ENCODE results near the gene HPS5.
A peak's percentile ranks its signal among the peaks of the same experiment; 100 is the strongest.
"Not testable (repeated sequence)": the region's sequence is repeated elsewhere in the genome, so short reads cannot be mapped to it uniquely, and the experiment has no call there.

HPS5 gene

DNA sequence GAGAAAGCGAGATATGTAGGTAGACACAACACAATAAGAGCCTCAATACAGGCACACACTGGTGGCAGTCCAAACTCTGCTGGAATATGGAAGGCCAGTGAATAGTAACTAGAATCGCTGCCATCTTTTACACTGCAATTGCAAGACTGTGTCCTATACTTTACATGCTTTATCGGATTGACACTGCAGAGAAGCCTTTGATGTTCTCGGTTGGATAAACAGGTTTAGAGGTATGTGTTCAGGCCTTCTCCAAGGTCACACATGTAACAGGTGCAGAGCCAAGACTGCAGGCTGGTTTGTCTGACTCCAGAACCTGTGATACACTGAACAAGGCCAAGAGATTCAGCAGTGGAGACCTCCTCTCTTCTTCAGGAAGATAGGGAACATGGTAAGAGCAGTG, 50.7 kb downstream of the HPS5 start:
- no peak for ATAC-seq

DNA sequence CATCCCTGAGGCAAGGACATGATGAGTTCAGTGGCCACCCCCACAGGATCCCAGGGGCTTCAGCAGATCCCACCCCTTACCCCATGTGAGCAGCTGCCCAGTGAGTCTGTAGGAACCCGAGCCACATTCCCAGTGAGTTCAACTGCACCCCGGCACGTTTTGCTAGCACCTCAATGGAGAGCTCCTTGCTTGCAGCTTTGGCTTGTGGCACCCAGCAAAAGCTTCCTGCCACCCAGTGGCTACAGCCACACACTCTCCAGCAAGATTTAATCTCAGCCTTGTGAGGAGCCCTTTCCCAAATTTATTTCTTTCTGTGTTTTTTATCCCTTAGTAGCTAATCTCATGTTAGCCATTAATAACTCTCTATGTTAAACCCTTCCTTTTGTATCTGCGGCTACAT, 51.8 kb downstream of the HPS5 start:
- ATAC-seq, result no peak

DNA sequence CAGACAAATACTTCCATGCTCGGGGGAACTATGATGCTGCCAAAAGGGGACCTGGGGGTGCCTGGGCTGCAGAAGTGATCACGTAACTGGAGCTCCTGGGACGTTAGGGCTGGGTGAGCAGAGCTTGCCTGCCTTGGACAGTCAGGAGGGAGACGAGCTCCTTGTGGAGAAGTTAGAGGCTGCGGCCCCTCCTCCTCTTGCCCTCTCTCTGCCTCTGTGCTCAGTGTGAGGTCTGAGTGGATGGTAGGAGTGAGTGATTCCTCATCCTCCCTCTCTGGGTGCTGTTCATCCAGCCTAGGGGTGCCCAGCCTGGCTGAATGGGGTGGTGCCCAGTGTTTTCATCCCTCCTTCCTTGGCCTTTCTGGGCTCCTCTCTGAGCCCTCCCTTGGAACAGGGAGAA, 52.7 kb downstream of the HPS5 start:
- ATAC-seq, result not testable (repeated sequence)

DNA sequence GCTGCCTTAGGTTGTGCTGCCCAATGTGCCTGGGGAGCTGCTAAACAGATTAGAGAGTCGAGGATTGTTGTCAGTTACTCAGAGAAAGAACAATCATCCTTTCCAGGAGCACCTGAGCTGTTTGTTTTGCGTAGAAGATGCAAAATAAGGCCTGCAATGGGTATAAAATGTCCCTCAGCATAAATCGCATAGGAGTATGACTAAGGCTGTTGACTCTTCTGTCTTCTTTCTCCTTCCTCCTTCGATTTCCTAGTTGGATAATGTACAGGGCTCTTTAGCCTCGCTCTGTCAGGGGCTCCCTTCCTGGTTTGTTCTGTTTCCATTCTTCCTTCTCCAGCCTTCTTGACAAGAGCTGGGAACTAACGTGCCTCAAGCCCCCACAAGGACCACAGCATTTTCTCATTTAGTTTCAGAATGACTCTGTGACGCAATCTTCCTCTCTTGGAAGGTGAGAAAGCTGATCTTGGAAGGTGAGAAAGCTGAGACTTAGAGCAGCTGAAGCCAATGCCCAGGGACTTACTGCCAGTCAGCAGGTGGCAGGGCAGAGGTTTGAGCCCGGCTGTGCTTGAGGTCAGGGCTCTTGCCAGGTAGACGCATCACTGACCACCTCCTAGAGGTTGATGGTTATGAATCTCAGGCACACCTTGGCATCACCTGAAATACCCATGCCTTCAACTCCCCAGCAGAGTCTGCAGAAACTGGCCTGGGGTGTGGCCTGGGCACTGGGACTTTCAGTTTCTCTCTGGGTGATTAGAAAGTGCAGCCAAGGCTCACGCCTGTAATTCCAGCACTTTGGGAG, 54.4 kb downstream of the HPS5 start:
- peak; percentile 30 to 72 for ATAC-seq

DNA sequence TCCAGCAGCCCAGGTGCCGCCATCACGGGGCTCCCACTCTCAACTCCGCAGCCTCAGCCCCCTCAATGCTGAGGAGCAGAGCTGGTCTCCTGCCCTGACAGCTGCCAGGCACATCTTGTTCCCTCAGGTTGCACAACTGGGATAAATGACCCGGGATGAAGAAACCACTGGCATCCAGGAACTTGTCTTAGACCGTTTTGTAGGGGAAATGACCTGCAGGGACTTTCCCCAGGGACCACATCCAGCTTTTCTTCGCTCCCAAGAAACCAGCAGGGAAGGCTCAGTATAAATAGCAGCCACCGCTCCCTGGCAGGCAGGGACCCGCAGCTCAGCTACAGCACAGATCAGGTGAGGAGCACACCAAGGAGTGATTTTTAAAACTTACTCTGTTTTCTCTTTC, 56.0 kb downstream of the HPS5 start, which contains the start of gene SAA1:
Gene SAA1, plus strand, starts transcription at position 316 of the 400 bp plus-strand sequence. CDS start 624 bp downstream, outside the sequence.
- no peak for ATAC-seq

DNA sequence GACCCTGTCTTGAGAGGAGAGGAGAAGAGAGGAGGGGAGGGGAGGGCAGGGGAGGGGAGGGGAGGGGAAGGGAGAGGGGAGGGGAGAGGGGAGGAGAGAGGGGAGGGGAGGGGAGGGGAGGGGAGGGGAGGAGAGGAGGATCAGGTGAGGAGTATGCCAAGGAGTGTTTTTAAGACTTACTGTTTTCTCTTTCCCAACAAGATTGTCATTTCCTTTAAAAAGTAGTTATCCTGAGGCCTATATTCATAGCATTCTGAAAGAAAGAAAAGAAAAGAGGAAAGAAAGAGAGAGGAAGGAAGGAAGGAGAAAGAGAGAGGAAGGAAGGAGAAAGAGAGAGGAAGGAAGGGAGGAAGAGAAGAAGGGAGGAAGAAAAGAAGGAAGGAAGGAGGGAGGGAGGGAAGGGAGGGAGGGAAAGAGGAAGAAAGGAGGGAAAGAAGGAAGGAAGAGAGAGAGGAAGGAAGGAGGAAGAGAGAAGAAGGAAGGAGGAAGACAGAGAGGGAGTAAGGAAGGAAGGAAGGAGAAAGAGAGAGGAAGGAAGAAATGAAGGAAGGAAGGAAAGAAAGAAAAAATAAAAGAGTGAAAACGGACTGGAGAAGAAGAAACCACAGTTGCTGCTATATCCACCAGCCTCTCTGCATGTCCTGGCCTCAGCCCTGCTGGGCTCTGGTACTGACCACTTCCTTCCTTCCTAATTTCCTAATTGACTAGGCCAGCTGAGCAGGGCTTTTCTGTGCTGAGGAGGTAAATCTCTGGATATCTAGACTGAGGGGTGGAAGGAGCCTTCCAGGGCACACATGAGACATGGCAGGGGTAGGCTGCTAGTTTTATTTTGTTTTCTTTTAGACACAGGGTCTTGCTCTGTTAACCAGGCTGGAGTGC, 57.0 kb downstream of the HPS5 start:
- ATAC-seq, result no peak

DNA sequence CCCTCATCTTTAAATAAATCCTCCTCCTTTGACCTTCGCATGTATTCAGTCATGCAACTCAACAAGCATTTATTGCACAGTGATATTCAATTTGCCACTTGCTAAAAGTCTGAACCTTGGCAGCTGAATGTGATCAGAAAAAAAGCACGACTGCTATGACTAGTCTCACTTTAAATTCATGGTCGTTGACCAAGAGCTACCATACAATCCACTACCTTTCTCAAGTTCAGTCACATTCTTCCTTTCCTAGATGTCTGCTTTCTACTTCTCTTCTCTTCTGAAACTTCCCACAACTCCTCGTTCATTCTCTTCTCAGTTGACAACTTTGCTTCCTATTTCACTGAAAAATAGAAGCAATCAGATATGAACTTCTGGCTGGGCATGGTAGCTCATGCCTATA, 57.9 kb downstream of the HPS5 start:
- no peak for ATAC-seq

DNA sequence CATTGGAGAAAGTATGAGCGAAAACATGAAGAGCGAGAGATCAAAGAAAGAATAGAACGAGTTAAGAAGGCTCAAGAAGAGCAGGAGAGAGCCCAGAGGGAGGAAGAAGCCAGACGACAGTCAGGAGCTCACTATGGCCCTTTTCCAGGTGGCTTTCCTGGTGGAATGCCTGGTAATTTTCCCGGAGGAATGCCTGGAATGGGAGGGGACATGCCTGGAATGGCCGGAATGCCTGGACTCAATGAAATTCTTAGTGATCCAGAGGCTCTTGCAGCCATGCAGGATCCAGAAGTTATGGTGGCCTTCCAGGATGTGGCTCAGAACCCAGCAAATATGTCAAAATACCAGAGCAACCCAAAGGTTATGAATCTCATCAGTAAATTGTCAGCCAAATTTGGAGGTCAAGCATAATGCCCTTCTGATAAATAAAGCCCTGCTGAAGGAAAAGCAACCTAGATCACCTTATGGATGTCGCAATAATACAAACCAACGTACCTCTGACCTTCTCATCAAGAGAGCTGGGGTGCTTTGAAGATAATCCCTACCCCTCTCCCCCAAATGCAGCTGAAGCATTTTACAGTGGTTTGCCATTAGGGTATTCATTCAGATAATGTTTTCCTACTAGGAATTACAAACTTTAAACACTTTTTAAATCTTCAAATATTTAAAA, 59.1 kb downstream of the HPS5 start:
- ATAC-seq, result not testable (repeated sequence)

DNA sequence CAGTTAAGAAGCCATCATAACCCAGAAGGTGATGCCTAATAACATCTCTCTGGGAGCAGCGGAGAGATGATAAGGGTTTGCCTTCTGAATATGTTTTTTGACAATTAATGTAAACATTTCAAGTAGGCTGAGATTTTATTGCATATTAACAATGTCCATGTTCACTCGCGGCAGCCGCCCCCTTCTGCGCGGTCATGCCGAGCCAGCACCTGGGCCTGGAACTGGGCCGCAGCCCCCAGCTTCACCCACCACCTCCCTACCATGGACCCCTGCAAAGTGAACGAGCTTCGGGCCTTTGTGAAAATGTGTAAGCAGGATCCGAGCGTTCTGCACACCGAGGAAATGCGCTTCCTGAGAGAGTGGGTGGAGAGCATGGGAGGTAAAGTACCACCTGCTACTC, 60.2 kb downstream of the HPS5 start:
- no peak for ATAC-seq

DNA sequence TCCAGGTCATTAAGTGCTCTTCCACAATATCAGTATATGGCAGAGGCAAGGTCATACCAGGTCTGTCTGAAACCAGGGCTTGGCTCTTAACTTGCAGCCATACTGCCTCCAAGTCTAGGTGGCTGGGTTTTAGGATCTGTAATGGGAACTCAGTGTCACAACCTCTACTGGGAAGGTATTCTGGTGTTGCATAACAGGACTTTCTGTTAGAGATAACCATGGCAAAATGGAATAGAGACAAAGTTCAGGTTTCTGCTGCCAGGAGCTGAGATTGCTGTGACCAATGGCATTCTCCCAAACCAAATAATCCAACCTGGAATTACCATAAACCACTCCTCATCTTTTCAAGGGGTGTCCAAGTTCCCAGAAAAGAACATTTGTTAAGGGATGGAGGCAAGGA, 62.7 kb downstream of the HPS5 start:
- ATAC-seq, result no peak

DNA sequence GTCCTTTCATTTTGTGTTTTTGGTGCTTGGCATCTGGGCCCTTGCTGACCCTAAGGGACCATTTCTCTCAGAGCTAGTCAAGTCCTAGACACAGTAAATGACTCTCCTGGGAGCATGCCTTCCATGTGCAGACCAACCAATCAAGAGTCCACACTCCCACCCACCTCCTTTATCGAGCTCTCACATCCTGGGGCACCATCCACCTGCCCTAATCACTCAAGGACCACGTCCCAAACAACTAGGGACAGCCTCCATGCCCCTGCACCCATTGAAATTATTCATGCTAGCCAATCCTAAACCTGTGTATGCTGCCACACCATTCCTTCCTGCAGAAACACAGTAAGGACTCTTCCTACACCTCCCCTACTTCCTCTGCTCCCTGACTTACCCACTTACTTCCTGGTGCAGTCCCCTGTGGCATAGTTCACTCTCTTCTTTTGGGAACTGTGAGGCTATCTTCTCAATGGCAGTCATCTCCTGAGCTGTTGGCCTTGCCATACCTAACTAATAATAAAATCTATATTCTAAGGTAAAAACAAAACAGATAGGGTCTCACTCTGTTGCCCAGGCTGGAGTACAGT, 67.1 kb downstream of the HPS5 start:
- no peak for ATAC-seq

DNA sequence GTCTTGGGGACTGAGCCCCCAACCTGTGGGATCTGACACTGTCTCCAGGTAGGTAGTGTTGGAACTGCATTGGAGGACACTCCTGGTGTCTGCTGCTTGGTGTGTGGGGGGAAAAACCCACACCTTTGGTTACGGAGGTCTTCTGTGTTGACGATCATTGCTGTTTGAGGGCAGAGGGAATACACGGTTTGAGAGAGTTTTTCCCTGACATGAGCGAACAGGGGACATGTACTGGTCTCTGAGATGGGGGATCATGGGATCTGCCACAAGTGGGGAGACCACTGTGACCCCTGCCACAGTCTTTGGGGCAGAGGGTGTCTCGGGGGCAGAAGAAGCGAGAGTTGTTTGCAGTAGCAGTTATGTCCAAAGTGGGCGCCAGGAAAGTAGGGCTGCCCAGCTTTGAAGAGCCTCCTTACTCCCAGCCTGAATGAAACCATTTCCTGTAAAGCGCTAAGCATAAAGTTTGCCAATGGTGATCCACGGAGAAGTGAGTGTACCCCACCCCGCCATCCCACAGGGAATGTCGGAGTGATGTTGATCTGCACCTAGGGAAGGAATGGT, 68.1 kb downstream of the HPS5 start:
- no peak for ATAC-seq

DNA sequence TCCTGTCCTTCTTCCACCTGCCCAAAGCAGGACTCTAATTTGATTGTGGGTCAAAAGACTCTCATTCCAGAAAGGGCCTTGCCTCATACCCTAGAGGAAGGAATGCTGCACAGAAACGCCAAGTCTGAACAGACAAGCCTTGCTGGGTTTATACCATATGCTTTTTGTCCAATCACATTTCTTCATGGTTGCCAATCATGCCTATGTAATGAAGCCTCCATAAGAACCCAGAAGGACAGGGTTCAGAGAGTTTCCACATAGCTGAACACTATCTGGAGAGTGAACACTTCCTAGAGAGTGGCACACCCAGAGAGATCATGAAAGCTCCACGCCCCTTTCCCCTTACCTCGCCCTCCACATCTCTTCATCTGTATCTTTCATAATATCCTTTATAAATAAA, 68.7 kb downstream of the HPS5 start:
- no peak for ATAC-seq

DNA sequence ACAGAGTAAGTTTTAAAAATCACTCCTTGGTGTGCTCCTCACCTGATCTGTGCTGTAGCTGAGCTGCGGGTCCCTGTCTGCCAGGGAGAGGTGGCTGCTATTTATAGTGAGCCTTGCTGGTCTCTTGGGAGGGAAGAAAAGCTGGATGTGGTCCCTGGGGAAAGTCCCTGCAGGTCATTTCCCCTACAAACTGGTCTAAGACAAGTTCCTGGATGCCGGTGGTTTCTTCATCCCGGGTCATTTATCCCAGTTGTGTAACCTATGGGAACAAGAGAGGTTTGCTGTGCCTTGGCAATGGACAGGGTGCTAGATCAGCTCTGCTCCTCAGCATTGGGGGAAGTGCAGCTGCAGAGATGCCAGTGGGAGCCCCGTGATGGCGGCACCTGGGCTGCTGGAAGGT, 73.4 kb downstream of the HPS5 start, which contains the start of gene SAA2:
Gene SAA2, minus strand, starts transcription at position 108 of the 400 bp plus-strand sequence. CDS start 657 bp downstream, outside the sequence.
- ATAC-seq, result no peak

DNA sequence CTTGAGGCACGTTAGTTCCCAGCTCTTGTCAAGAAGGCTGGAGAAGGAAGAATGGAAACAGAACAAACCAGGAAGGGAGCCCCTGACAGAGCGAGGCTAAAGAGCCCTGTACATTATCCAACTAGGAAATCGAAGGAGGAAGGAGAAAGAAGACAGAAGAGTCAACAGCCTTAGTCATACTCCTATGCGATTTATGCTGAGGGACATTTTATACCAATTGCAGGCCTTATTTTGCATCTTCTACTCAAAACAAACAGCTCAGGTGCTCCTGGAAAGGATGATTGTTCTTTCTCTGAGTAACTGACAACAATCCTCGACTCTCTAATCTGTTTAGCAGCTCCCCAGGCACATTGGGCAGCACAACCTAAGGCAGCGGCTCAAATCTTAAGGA, 74.8 kb downstream of the HPS5 start:
- peak in 1 of 2 donors; percentile 6 for ATAC-seq

DNA sequence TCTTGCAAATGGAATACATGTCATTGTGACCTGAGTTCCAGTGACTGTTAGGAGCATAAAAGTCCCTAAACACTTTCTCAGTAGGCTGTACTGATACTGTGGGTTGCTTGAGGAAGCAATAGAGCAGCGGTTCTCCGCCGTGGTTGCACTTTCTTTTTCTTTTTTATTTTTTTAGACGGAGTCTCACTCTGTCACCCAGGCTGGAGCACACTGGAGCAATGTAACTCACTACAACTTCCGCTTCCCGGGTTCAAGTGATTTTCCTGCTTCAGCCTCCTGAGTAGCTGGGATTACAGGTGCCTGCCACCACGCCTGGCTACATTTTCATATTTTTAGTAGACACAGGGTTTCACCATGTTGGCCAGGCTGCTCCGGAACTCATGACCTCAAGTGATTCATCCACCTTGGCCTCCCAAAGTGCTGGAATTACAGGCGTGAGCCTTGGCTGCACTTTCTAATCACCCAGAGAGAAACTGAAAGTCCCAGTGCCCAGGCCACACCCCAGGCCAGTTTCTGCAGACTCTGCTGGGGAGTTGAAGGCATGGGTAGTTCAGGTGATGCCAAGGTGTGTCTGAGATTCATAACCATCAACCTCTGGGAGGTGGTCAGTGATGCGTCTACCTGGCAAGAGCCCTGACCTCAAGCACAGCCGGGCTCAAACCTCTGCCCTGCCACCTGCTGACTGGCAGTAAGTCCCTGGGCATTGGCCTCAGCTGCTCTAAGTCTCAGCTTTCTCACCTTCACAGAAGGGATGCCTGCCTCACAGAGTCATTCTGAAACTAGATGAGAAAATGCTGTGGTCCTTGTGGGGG, 75.4 kb downstream of the HPS5 start:
- peak; percentile 69 to 76 for ATAC-seq

DNA sequence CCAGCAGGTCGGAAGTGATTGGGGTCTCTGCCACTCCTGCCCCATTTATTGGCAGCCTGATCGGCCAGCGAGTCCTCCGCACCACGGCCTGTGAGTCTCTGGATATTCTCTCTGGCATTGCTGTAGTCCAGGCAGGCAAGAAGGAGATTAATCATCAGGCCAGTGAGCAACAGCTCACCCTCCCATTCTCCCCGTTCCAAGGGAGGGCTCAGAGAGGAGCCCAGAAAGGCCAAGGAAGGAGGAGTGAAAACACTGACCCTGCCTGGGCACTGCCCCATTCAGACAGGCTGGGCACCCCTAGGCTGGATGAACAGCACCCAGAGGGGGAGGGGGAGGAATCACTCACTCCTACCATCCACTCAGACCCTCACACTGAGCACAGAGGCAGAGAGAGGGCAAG, 76.5 kb downstream of the HPS5 start:
- no peak for ATAC-seq

DNA sequence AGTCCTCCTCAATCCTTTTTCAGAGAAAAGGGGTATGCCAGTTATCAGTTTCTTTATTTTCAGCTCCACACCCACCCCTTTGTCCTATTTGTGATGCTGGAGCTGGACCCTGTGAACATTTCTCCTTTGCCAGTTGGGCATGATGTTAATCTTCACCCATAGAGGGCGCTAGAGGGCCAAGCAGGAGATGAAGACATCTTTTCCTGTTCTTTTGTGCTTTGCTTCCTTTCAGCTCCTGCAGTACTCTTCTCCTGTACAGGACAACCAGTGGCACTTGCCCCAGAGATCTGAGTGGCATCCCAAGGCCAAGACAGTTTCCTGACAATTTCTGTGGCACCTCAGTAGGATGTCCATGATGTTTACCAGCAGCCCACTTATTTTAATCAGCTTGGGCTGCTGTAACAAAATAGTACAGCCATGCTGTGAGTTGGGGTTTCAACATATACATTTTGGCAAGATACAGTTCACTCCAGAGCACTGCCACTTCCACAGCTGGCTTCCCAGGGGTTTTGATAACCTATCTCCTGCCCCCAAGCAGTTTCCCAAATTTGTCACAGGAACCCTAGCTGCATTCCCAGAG, 78.1 kb downstream of the HPS5 start:
- no peak for ATAC-seq

DNA sequence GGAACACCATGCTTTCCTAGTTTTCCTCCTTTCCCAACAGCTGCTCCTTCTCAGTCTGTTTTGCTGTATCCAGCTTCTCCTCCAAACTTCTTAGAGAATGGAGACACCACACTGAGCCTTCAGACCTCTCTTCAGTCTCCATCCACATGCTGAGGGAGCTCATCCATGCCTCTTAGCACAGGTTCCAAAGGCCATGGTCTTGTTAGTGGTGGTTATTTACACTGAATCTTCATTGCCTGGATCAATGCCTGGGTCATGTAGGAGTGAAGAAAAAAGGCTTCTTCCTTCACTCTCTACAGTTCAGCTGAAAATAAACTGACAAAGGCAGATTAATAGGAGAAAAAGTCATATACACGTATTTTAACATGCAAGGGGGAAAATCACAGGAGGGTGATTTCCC, 82.3 kb downstream of the HPS5 start:
- ATAC-seq, result no peak

DNA sequence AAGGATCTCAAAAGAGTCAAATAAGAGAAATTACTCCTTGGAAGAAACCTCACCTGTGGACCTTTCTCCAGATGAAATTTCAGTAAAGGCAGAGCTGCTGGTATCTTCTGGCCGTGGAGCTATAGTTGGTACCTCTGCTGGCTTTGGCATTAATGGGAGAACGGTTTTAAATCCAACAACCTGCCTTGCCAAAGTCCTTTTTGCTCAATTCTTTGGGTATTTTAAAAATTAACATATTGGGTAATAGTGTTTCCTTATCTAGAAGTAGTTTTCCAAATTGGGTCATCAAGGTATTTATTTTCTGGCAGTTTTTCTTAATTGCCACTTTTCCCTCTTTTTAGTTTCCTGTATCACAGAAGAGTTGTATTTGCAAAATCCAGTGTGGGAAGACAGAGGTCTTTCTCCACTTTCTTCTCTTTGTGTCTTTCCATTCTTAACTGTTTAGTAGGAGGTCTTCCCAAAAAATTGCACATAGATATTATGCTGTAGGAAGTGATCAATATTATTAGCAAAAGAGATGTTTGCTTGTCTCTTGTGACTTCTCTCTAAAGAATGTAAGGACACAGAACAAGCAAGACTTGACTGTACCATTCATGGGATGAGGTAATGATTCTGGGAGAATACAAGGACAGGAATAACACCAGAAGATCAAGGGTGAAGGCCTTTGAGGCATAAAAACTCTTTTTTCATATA, 85.1 kb downstream of the HPS5 start, which contains the start of gene SAA4:
Gene SAA4, minus strand, starts transcription at position 139 of the 693 bp plus-strand sequence. CDS start 876 bp downstream, outside the sequence.
- no peak for ATAC-seq
